ENCODE measurements around the gene RNF112.

DNA sequence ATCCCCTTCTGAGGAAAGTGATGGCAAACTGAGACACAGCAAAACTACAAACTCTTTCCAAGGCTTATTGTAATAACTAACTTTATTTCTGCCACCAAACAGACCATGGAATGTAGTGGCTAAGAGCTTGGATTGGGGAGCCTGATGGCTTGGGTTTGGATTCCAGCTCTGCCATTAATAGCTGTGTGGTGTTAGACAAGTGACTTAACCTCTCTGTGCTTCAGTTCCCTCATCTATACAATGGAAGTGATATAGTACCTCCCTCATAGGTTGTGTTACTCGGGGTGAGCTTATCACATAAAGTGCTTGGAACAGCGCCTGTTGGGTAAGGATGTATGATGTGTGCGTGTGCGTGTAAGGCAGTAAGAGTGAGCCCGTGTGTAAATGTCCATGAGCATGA, 5.9 kb upstream of the RNF112 start:
- TF ChIP-seq CTCF (IDR thresholded peaks at IDR 0.05) (no peak), POLR2AphosphoS5 (IDR thresholded peaks at IDR 0.05) (no peak)
